CD4-positive, alpha-beta T cell treated with Interleukin-6 for 4 hours (primary cell): ENCODE measurements around the gene BYSL.

Experiments
- DNase-seq: peaks from one replicate; pipeline ENCODE4 v3.0.0-alpha.2; 2020; ENCODE audit warnings: mixed read lengths

Gene BYSL

GRCh38 chr6:41917528-41917927 is 3.8 kb upstream of the BYSL start:
- no peak for DNase-seq

GRCh38 chr6:41921712-41921998 is 356 bp downstream of the BYSL start:
- DNase-seq: no peak

GRCh38 chr6:41922154-41922553 is 855 bp downstream of the BYSL start:
- DNase-seq: no peak

GRCh38 chr6:41927253-41927652 is 6.0 kb downstream of the BYSL start:
- no peak for DNase-seq

- no peak for DNase-seq
Observed at GRCh38 chr6:41929924-41930323, 8.6 kb downstream of the BYSL start.

GRCh38 chr6:41931792-41932191 is 10.5 kb downstream of the BYSL start:
- no peak for DNase-seq

- DNase-seq: no peak
Observed at GRCh38 chr6:41932378-41932777, 11.1 kb downstream of the BYSL start.

GRCh38 chr6:41934278-41935192 is 13.2 kb downstream of the BYSL start:
- no peak for DNase-seq

- no peak for DNase-seq
Observed at GRCh38 chr6:41935193-41935574, 13.9 kb downstream of the BYSL start.

- DNase-seq: no peak
Observed at GRCh38 chr6:41935685-41936072, 14.4 kb downstream of the BYSL start.

- DNase-seq: peak; percentile 64
Observed at GRCh38 chr6:41936073-41936837, 15.0 kb downstream of the BYSL start.

- no peak for DNase-seq
Observed at GRCh38 chr6:41937472-41937860, 16.2 kb downstream of the BYSL start.

GRCh38 chr6:41937861-41938574 is 16.7 kb downstream of the BYSL start:
- peak; percentile 80 for DNase-seq

GRCh38 chr6:41938590-41939175 is 17.4 kb downstream of the BYSL start:
- no peak for DNase-seq

- DNase-seq: peak; percentile 28
Observed at GRCh38 chr6:41939176-41939847, 18.0 kb downstream of the BYSL start.

GRCh38 chr6:41939848-41940758 is 18.8 kb downstream of the BYSL start:
- DNase-seq: peak; percentile 19

GRCh38 chr6:41940759-41941279 is 19.5 kb downstream of the BYSL start:
- peak; percentile 59 for DNase-seq

- peak; percentile 92 for DNase-seq
Observed at GRCh38 chr6:41941280-41942066, 20.2 kb downstream of the BYSL start, which contains the start of gene CCND3. Gene CCND3 (minus strand): TSS chr6:41941808. CDS start chr6:41941649, 159 bp downstream.

- DNase-seq: peak; percentile 46
Observed at GRCh38 chr6:41942067-41942851, 21.0 kb downstream of the BYSL start.
